SHP77 (cell line): ENCODE results near the gene LIM2.

Experiments used
- DNase-seq, 2 experiments: peaks; one replicate each; lab custom pipeline; 2025; lab: John Stamatoyannopoulos, UW

The LIM2 gene

DNA sequence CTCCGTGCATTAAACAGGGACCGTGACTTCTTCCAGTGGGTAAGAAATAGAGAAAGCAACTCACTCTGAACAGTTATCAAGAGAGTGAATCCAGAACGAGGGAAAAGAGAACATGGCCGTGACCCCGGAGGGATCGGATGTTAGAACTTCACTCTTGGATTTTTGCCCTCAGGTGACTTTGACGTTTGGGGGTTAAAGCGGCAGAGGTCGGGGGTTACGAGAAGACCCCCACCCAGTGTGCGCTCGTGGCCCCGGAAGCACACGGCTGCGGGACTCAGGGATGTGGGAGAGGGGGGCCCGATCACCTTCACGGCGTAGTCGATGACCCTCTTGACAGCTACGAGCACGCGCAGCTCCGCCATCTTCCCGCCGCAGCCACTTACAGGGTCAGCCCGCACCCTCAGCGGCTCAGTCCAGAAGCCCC, 21.8 kb downstream of the LIM2 start, which contains the start of gene ETFB:
TSS of gene ETFB (minus strand) at position 424 of the 424 bp plus-strand sequence. CDS start at position 362, 62 bp downstream.
- DNase-seq: no peak

- no peak for DNase-seq
Measured at GRCh38 chr19:51365211-51365964, 22.4 kb downstream of the LIM2 start.

- DNase-seq: no peak
Measured at GRCh38 chr19:51364200-51365106, 23.3 kb downstream of the LIM2 start.

GRCh38 chr19:51361239-51361638, 26.5 kb downstream of the LIM2 start:
- DNase-seq: no peak

DNA sequence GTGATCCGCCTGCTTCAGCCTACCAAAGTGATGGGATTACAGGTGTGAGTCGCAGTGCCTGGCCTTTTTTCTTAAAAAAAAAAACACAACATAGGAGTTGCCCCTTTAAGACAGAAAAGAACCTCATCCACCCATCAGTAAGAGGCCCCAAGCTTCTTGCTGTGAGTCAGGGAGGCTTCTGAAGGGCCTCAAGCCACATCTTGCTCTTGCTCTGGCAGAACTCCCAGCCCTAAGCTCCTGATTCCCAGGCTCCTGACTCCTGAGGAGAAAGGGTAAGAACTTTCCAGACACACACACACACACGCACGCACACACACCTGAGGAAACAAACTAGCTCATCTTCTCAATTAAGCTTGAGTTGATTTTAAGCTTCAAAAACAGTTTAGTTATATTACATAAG, 28.5 kb downstream of the LIM2 start:
- no peak for DNase-seq

DNA sequence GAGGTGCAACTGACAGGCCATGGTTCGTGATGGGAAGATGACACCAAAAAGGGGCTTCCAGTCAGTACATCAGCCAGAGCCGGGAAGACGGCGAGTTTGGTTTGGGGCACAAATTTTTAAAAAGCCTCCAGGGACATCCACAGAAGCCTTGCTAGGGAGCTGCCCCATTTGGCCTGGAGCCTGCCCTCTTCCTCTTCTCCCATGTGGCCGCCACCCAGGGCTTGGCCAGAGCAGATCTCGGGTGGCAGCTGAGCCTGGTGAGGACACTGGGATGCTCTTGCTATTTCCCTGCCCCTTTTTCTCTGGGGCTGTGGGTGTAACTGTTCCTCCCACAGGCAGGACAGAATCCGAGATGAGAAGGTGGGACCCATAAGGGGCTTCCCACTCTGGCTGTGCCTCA, 29.8 kb downstream of the LIM2 start:
- no peak for DNase-seq

DNA sequence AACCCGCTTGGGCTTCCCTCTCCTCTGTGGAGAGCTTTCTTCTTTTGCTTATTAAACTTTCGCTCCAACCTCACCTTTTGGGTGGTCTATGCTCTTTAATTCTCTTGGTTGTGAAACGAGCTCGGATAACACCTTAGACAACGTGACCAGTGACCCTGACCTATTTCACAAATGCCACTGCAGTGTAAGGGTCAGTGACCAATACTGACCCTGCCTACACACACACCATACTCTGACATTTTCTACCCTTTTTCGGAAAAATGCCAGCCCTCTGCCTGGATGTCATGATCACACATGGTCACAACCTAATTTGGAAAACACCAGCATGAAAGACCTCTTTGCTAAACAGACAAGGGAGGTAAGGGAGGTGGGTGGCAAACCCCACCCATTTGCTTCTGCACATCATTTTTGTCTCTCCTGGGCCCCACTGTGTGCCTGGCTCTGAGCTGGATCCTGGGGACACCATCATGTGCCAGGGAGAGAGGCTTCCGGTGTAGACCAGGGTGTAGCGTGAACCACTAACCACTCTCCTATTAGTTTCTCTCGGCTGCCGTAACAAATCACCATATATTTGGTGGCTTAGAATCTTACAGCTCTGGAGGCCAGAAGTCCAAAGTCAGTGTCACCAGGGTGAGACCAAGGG, 31.5 kb downstream of the LIM2 start:
- DNase-seq: no peak

- no peak for DNase-seq
Measured at GRCh38 chr19:51354742-51355148, 33.0 kb downstream of the LIM2 start.

DNA sequence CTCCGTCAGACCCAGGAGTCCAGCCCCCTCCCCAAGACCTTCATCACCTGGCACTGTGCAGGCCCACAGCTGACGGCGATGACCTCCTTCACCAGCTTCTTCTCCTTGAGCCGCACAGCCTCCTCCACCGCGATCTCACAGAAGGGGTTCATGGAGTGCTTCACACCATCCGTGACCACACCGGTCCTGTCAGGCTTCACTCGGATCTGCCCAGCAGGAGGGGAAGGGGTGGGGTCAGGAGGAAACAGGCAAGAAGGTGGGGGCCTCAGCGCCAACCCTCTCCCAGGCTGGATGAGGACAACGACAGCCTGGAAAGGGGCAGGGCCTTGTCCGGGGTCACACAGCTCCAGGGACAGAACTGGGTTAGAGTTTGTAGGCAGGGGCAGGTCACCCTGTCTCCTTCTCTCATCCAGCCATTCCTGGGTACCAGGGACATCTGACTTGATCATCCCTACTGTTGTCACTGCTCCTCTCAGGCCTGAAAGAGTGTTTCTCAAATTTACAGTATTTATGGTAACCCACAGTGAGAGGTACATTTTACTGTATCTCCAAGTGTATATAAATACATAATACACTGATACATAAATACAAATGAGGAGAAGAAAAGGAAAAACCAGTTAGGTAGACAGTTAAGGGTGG, 33.6 kb downstream of the LIM2 start:
- no peak for DNase-seq

GRCh38 chr19:51352783-51353360, 34.9 kb downstream of the LIM2 start:
- DNase-seq: no peak

GRCh38 chr19:51351266-51351990, 36.3 kb downstream of the LIM2 start:
- DNase-seq: no peak

GRCh38 chr19:51347209-51347928, 40.4 kb downstream of the LIM2 start:
- no peak for DNase-seq

DNA sequence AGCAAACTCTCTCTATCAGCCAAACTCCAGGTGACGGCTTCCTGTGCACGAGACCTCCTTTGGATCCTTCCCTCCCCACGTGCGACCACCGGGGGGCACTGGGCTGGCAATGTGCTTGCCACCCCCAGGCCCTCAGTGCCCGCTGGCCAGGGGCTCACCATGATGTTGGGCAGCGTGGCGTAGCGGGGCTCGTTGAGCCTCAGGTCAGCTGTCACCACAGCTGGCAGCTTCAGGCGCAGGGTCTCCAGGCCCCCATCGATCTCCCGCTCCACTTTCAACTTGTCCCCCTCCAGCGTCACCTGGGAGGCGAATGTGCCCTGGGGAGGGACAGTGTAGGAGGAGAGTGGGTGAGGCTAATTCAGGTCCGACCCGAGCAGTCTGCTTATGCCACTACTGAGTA, 41.0 kb downstream of the LIM2 start:
- no peak for DNase-seq

DNA sequence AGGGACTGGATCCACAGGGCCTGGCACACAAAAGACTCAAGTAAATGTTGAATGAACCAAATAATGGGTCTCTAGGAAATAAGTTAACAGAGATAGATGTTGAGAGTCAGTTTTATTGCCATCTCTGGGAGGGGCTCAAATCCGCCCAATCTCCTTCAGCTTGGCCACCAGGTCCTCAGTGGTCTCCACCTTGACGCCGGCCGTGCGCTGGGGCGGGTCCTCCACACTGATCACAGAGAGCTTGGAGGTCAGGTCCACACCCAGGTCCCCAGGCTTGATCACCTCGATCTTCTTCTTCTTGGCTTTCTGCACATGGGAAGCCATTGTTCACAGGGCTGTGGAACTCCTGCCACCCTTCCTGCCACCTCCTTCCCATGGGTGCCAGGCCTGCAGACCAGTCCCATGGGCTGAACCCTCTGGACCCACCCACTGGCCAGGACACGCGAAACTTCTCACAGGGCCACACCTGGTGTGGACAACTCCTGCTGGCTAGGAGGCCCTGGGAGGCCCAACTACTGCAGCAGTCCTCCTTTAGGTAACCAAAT, 42.6 kb downstream of the LIM2 start:
- no peak for DNase-seq

DNA sequence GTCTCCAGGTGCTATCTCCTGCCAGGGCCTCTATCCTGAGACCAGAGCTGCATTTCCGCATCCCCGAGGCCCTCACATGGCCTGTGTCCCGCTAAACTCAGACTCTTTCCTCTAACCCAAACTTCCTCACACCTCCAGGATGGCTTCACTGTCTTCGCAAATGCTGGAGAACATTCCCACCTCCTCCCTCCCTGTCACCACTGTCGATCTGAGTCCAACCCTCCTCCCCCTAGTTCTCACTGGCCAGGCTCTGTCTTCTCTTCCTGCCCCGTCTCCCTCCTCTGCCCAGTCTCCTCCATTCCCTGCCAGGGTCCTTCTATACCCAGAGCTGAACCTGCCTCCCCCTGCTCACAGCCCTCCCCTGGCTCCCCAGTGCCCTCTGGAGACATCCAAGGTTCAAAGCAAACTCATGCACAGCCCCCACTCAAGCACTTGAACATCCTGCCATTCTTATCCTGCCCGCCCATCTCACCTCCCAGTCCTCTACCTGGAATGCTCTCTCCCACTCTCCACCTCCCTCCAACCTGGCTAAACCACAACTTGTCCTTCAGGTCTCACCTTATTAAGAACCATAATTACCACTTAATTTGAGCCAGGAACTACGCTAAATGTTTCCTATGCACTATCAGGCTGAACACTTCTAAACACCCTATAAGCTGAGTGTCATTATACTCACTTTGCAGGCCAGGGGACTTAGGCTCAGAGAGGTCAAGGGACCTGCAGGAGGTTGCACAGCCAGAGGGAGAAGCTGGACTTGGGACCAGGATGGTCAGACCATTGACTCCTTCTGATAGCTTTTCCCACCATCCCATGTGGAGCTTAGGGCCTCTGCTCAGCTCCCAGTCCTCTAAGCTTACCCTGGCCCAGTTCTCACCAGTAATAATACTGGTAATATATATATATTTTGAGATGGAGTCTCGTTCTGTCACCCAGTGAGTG, 44.9 kb downstream of the LIM2 start:
- DNase-seq: no peak

- DNase-seq: no peak
Measured at GRCh38 chr19:51341976-51342580, 45.7 kb downstream of the LIM2 start, which contains the start of gene VSIG10L. Gene VSIG10L, minus strand, starts transcription at chr19:51342139. Its CDS starts 15 bp downstream, at chr19:51342124.

- DNase-seq: no peak
Measured at GRCh38 chr19:51341066-51341465, 46.7 kb downstream of the LIM2 start.
